Measurements from ENCODE around the gene MRGPRD.

Gene MRGPRD

GRCh38 chr11:68966894-68967780, 13.6 kb downstream of the MRGPRD start:
- H3K27ac ChIP-seq: no peak overlapping the region
- peak; percentile 35 for DNase-seq (ENCODE audit: low spot score)
- H3K4me3 ChIP-seq: no peak overlapping the region
- no peak for TF ChIP-seq CTCF (IDR thresholded peaks at IDR 0.05)

- Histone ChIP-seq H3K4me3 (no peak overlapping the region), H3K27ac (no peak overlapping the region)
- DNase-seq (ENCODE audit: low spot score): peak; percentile 60
- no peak for TF ChIP-seq CTCF (IDR thresholded peaks at IDR 0.05)
These were observed 14.6 kb downstream of the MRGPRD start for GRCh38 chr11:68965901-68966853.

GRCh38 chr11:68963779-68964178, 17.0 kb downstream of the MRGPRD start:
- TF ChIP-seq CTCF (IDR thresholded peaks at IDR 0.05): no peak
- DNase-seq (ENCODE audit: low spot score): peak; percentile 82
- Histone ChIP-seq H3K27ac (no peak overlapping the region), H3K4me3 (no peak overlapping the region)

GRCh38 chr11:68962527-68963250, 18.1 kb downstream of the MRGPRD start:
- Histone ChIP-seq H3K4me3 (no peak overlapping the region), H3K27ac (no peak overlapping the region)
- DNase-seq (ENCODE audit: low spot score): peak; percentile 69
- no peak for TF ChIP-seq CTCF (IDR thresholded peaks at IDR 0.05)

GRCh38 chr11:68961245-68961644, 19.5 kb downstream of the MRGPRD start:
- Histone ChIP-seq H3K27ac (no peak overlapping the region), H3K4me3 (no peak overlapping the region)
- TF ChIP-seq CTCF (IDR thresholded peaks at IDR 0.05): no peak
- DNase-seq (ENCODE audit: low spot score): peak; percentile 54

- Histone ChIP-seq H3K4me3 (no peak overlapping the region), H3K27ac (no peak overlapping the region)
- TF ChIP-seq CTCF (IDR thresholded peaks at IDR 0.05): no peak
- no peak for DNase-seq (ENCODE audit: low spot score)
These were observed 20.3 kb downstream of the MRGPRD start for GRCh38 chr11:68960294-68961071.

All from coronary artery (tissue), 2 donors.